Measurements from ENCODE around the gene YY1AP1. TPM values are rescaled to one million over a fixed set of nuclear protein-coding genes. Genes with fewer than 3 reads are reported as not detected.
"Not testable (repeated sequence)": the region's sequence is repeated elsewhere in the genome, so short reads cannot be mapped to it uniquely, and the experiment has no call there.

YY1AP1 gene
- total and polyA plus RNA-seq, 2 donors (not counting 1 experiment from before 2014, with no cell fraction given), result 70.8 to 86.4 TPM

DNA sequence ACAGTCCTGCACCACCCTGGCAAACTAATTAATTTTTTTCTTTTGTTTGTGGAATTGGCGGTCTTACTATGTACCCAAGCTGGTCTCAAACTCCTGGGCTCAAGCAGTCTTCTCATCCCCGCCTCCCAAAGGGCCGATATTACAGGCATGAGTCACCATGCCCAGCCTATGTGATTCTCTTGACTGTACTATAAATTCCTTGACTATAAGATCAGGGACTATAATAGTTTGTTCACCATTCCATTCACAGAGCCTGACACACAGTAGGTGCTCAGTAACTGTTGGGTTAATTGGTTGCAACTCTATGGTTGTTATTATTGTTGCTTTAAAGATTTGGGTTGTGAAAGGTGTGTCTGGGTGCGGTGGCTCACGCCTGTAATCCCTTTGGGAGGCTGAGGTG is 17.6 kb upstream of the YY1AP1 start:
- H2AFZ ChIP-seq (ENCODE audit: low read length), result no peak overlapping the region
- H3K9ac ChIP-seq (ENCODE audit: insufficient read depth, low read length), result no peak overlapping the region
- peaks cover 32% of the 10 kb centered on the region for H3K79me2 ChIP-seq (ENCODE audit: control insufficient read depth, insufficient read depth, low read length)
- no peaks in the 10 kb centered on the region for H3K27me3 ChIP-seq (ENCODE audit: control insufficient read depth, insufficient read depth, low read length)
- TF ChIP-seq, protein P1, sequence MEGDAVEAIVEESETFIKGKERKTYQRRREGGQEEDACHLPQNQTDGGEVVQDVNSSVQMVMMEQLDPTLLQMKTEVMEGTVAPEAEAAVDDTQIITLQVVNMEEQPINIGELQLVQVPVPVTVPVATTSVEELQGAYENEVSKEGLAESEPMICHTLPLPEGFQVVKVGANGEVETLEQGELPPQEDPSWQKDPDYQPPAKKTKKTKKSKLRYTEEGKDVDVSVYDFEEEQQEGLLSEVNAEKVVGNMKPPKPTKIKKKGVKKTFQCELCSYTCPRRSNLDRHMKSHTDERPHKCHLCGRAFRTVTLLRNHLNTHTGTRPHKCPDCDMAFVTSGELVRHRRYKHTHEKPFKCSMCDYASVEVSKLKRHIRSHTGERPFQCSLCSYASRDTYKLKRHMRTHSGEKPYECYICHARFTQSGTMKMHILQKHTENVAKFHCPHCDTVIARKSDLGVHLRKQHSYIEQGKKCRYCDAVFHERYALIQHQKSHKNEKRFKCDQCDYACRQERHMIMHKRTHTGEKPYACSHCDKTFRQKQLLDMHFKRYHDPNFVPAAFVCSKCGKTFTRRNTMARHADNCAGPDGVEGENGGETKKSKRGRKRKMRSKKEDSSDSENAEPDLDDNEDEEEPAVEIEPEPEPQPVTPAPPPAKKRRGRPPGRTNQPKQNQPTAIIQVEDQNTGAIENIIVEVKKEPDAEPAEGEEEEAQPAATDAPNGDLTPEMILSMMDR (conservative IDR thresholded peaks at IDR 0.05 in 1 of 2, IDR thresholded peaks at IDR 0.05 in 1 of 2; ENCODE audit: low read depth in 1 of 2, low read length in 2 of 2), result no peak
- TF ChIP-seq EZH2 (IDR thresholded peaks at IDR 0.05; ENCODE audit: low read length, missing control alignments), result no peak
- H3K27ac ChIP-seq (ENCODE audit: insufficient read depth, low read length), result no peak overlapping the region
- no peaks in the 10 kb centered on the region for H3K9me3 ChIP-seq (ENCODE audit: control insufficient read depth, insufficient read depth, low read depth, low read length)
- H4K20me1 ChIP-seq (ENCODE audit: control insufficient read depth, extremely low read depth, insufficient read depth, low read length), result no peaks in the 10 kb centered on the region
- H3K4me3 ChIP-seq (replicated peaks in 1 of 4; ENCODE audit: control extremely low read depth in 1 of 4, insufficient read depth in 1 of 4, low read depth in 3 of 4, low read length in 4 of 4), result no peak overlapping the region
- no peaks in the 10 kb centered on the region for H3K36me3 ChIP-seq (ENCODE audit: control insufficient read depth, insufficient read depth, low read length)
- H3K4me2 ChIP-seq (ENCODE audit: extremely low read depth, insufficient read depth, low read length), result no peak overlapping the region
- no peaks in the 10 kb centered on the region for H3K4me1 ChIP-seq (ENCODE audit: control insufficient read depth, extremely low read depth, insufficient read depth, low read length)
- peak; percentile 40 to 73 for DNase-seq (ENCODE audit: low read depth in 2 of 2)

- H3K4me3 ChIP-seq (replicated peaks in 1 of 4; ENCODE audit: control extremely low read depth in 1 of 4, insufficient read depth in 1 of 4, low read depth in 3 of 4, low read length in 4 of 4); H3K4me1 ChIP-seq (ENCODE audit: control insufficient read depth, extremely low read depth, insufficient read depth, low read length); DNase-seq (ENCODE audit: low read depth in 2 of 2); H3K36me3 ChIP-seq (ENCODE audit: control insufficient read depth, insufficient read depth, low read length); H3K27me3 ChIP-seq (ENCODE audit: control insufficient read depth, insufficient read depth, low read length); H3K4me2 ChIP-seq (ENCODE audit: extremely low read depth, insufficient read depth, low read length); H3K27ac ChIP-seq (ENCODE audit: insufficient read depth, low read length); H2AFZ ChIP-seq (ENCODE audit: low read length); H3K9ac ChIP-seq (ENCODE audit: insufficient read depth, low read length); H4K20me1 ChIP-seq (ENCODE audit: control insufficient read depth, extremely low read depth, insufficient read depth, low read length); H3K9me3 ChIP-seq (ENCODE audit: control insufficient read depth, insufficient read depth, low read depth, low read length): not testable (repeated sequence)
- H3K79me2 ChIP-seq (ENCODE audit: control insufficient read depth, insufficient read depth, low read length), result peaks cover 35% of the 10 kb centered on the region
Observed at GRCh38 chr1:155704414-155704813, 15.8 kb upstream of the YY1AP1 start.

GRCh38 chr1:155703216-155703615 is 14.6 kb upstream of the YY1AP1 start:
- Histone ChIP-seq H3K4me1 (ENCODE audit: control insufficient read depth, extremely low read depth, insufficient read depth, low read length) (no peaks in the 10 kb centered on the region), H3K79me2 (ENCODE audit: control insufficient read depth, insufficient read depth, low read length) (peaks cover 42% of the 10 kb centered on the region), H3K36me3 (ENCODE audit: control insufficient read depth, insufficient read depth, low read length) (no peaks in the 10 kb centered on the region), H4K20me1 (ENCODE audit: control insufficient read depth, extremely low read depth, insufficient read depth, low read length) (no peaks in the 10 kb centered on the region), H3K27me3 (ENCODE audit: control insufficient read depth, insufficient read depth, low read length) (no peaks in the 10 kb centered on the region), H3K4me2 (ENCODE audit: extremely low read depth, insufficient read depth, low read length) (no peak overlapping the region), H3K4me3 (replicated peaks in 1 of 4; ENCODE audit: control extremely low read depth in 1 of 4, insufficient read depth in 1 of 4, low read depth in 3 of 4, low read length in 4 of 4) (no peak overlapping the region), H2AFZ (ENCODE audit: low read length) (no peak overlapping the region), H3K27ac (ENCODE audit: insufficient read depth, low read length) (no peak overlapping the region), H3K9ac (ENCODE audit: insufficient read depth, low read length) (no peak overlapping the region), H3K9me3 (ENCODE audit: control insufficient read depth, insufficient read depth, low read depth, low read length) (no peaks in the 10 kb centered on the region)
- no peak for DNase-seq (ENCODE audit: low read depth in 2 of 2)
- TF ChIP-seq, protein P1 (conservative IDR thresholded peaks at IDR 0.05 in 1 of 2, IDR thresholded peaks at IDR 0.05 in 1 of 2; ENCODE audit: low read depth in 1 of 2, low read length in 2 of 2), result no peak
- TF ChIP-seq EZH2 (IDR thresholded peaks at IDR 0.05; ENCODE audit: low read length, missing control alignments), result no peak

DNA sequence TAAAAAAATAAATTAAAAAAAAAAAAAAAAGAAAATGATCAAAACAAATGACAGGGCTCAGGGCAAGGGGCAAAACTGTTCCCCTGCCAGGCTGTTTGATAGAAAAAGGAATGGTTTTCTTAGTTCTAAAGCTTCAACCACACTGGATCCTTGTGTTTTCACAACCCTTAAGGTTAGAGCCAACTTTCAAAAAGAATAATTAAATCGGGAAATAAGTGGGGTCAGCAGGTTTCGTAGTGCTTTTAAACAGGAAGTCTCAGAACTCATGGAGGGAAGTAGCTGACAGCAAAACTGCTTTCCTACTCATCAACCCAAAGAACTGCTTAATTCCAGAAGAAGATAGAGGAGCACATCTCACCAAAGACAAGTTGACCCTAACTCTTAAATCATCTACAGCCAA is 13.1 kb upstream of the YY1AP1 start:
- peaks cover 47% of the 10 kb centered on the region for H3K79me2 ChIP-seq (ENCODE audit: control insufficient read depth, insufficient read depth, low read length)
- H4K20me1 ChIP-seq (ENCODE audit: control insufficient read depth, extremely low read depth, insufficient read depth, low read length), result not testable (repeated sequence)

GRCh38 chr1:155699062-155699461 is 10.5 kb upstream of the YY1AP1 start:
- not testable (repeated sequence) for H3K27me3 ChIP-seq (ENCODE audit: control insufficient read depth, insufficient read depth, low read length); H3K9ac ChIP-seq (ENCODE audit: insufficient read depth, low read length); H3K4me3 ChIP-seq (replicated peaks in 1 of 4; ENCODE audit: control extremely low read depth in 1 of 4, insufficient read depth in 1 of 4, low read depth in 3 of 4, low read length in 4 of 4); H3K36me3 ChIP-seq (ENCODE audit: control insufficient read depth, insufficient read depth, low read length); H3K27ac ChIP-seq (ENCODE audit: insufficient read depth, low read length); H2AFZ ChIP-seq (ENCODE audit: low read length); H3K4me2 ChIP-seq (ENCODE audit: extremely low read depth, insufficient read depth, low read length); H3K9me3 ChIP-seq (ENCODE audit: control insufficient read depth, insufficient read depth, low read depth, low read length); H3K4me1 ChIP-seq (ENCODE audit: control insufficient read depth, extremely low read depth, insufficient read depth, low read length); H4K20me1 ChIP-seq (ENCODE audit: control insufficient read depth, extremely low read depth, insufficient read depth, low read length)
- DNase-seq (ENCODE audit: low read depth in 2 of 2), result peak in 1 of 2 donors; percentile 17
- H3K79me2 ChIP-seq (ENCODE audit: control insufficient read depth, insufficient read depth, low read length), result peaks cover 58% of the 10 kb centered on the region

More for the DNA sequence above, 13.1 kb upstream of the YY1AP1 start:
- not testable (repeated sequence) for H2AFZ ChIP-seq (ENCODE audit: low read length); H3K9me3 ChIP-seq (ENCODE audit: control insufficient read depth, insufficient read depth, low read depth, low read length); H3K27ac ChIP-seq (ENCODE audit: insufficient read depth, low read length); H3K4me2 ChIP-seq (ENCODE audit: extremely low read depth, insufficient read depth, low read length); H3K4me1 ChIP-seq (ENCODE audit: control insufficient read depth, extremely low read depth, insufficient read depth, low read length); H3K27me3 ChIP-seq (ENCODE audit: control insufficient read depth, insufficient read depth, low read length); H3K9ac ChIP-seq (ENCODE audit: insufficient read depth, low read length); H3K4me3 ChIP-seq (replicated peaks in 1 of 4; ENCODE audit: control extremely low read depth in 1 of 4, insufficient read depth in 1 of 4, low read depth in 3 of 4, low read length in 4 of 4); H3K36me3 ChIP-seq (ENCODE audit: control insufficient read depth, insufficient read depth, low read length); DNase-seq (ENCODE audit: low read depth in 2 of 2)

Measured in fibroblast of lung (primary cell).